HL-60 (cell line): ENCODE results near the gene MIR17HG.

Experiments
- CTCF ChIP-seq: IDR thresholded peaks from one replicate; pipeline ENCODE4 v1.5.1; 2011; ENCODE audit warnings: low read length, control low read depth, inconsistent platforms; ENCODE audit not compliant: insufficient read depth
- GABPA ChIP-seq: IDR thresholded peaks from 2 replicates; pipeline ENCODE4 v1.6.1; 2012; ENCODE audit warnings: low read depth
- POLR2AphosphoS5 ChIP-seq: IDR thresholded peaks from 2 replicates; pipeline ENCODE4 v1.6.1; 2012; ENCODE audit warnings: low read depth
- SPI1 ChIP-seq: IDR thresholded peaks from 2 replicates; pipeline ENCODE4 v1.6.1; 2012; ENCODE audit warnings: low read depth, mild to moderate bottlenecking, borderline replicate concordance
- TF ChIP-seq, protein P1 (sequence below): IDR thresholded peaks from 2 replicates; pipeline ENCODE4 v1.6.1; 2012; ENCODE audit warnings: low read depth; ENCODE audit not compliant: insufficient replicate concordance

GRCh38 chr13:91360246-91360751 lies 12.8 kb downstream of the MIR17HG start:
- TF ChIP-seq CTCF (no peak), SPI1 (no peak), POLR2AphosphoS5 (no peak), GABPA (no peak)
- TF ChIP-seq, protein P1, sequence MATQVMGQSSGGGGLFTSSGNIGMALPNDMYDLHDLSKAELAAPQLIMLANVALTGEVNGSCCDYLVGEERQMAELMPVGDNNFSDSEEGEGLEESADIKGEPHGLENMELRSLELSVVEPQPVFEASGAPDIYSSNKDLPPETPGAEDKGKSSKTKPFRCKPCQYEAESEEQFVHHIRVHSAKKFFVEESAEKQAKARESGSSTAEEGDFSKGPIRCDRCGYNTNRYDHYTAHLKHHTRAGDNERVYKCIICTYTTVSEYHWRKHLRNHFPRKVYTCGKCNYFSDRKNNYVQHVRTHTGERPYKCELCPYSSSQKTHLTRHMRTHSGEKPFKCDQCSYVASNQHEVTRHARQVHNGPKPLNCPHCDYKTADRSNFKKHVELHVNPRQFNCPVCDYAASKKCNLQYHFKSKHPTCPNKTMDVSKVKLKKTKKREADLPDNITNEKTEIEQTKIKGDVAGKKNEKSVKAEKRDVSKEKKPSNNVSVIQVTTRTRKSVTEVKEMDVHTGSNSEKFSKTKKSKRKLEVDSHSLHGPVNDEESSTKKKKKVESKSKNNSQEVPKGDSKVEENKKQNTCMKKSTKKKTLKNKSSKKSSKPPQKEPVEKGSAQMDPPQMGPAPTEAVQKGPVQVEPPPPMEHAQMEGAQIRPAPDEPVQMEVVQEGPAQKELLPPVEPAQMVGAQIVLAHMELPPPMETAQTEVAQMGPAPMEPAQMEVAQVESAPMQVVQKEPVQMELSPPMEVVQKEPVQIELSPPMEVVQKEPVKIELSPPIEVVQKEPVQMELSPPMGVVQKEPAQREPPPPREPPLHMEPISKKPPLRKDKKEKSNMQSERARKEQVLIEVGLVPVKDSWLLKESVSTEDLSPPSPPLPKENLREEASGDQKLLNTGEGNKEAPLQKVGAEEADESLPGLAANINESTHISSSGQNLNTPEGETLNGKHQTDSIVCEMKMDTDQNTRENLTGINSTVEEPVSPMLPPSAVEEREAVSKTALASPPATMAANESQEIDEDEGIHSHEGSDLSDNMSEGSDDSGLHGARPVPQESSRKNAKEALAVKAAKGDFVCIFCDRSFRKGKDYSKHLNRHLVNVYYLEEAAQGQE, result no peak
